DMS79 treated with DMSO at 0.1 percent for 48 hours (cell line): ENCODE results near the gene DGKB.

Source experiments
- DNase-seq: peaks from one replicate; lab custom pipeline; 2025; lab: John Stamatoyannopoulos, UW

The DGKB gene

GRCh38 chr7:14207711-14208110 lies 694.8 kb downstream of the DGKB start:
- no peak for DNase-seq

- DNase-seq: no peak
These were observed 695.4 kb downstream of the DGKB start for GRCh38 chr7:14207138-14207537.

GRCh38 chr7:14206121-14206520 lies 696.4 kb downstream of the DGKB start:
- no peak for DNase-seq

GRCh38 chr7:14201353-14201752 lies 701.2 kb downstream of the DGKB start:
- DNase-seq: no peak

- no peak for DNase-seq
These were observed 703.2 kb downstream of the DGKB start for GRCh38 chr7:14199336-14199735.

GRCh38 chr7:14197280-14197679 lies 705.3 kb downstream of the DGKB start:
- DNase-seq: no peak

- no peak for DNase-seq
These were observed 706.0 kb downstream of the DGKB start for GRCh38 chr7:14196555-14196954.

GRCh38 chr7:14195871-14196270 lies 706.7 kb downstream of the DGKB start:
- no peak for DNase-seq

GRCh38 chr7:14195079-14195478 lies 707.5 kb downstream of the DGKB start:
- DNase-seq: no peak

GRCh38 chr7:14191686-14192098 lies 710.9 kb downstream of the DGKB start:
- no peak for DNase-seq

- no peak for DNase-seq
These were observed 718.2 kb downstream of the DGKB start for GRCh38 chr7:14184292-14184864.

GRCh38 chr7:14179781-14180180 lies 722.8 kb downstream of the DGKB start:
- no peak for DNase-seq

GRCh38 chr7:14177876-14178275 lies 724.7 kb downstream of the DGKB start:
- DNase-seq: no peak

GRCh38 chr7:14170872-14171271 lies 731.7 kb downstream of the DGKB start:
- no peak for DNase-seq

- DNase-seq: no peak
These were observed 744.4 kb downstream of the DGKB start for GRCh38 chr7:14158111-14158510.

GRCh38 chr7:14156436-14156835 lies 746.1 kb downstream of the DGKB start:
- DNase-seq: no peak

GRCh38 chr7:14148974-14149373 lies 753.6 kb downstream of the DGKB start:
- DNase-seq: no peak

- DNase-seq: no peak
These were observed 755.0 kb downstream of the DGKB start for GRCh38 chr7:14147532-14147931.

GRCh38 chr7:14144538-14144937 lies 758.0 kb downstream of the DGKB start:
- DNase-seq: no peak

- DNase-seq: no peak
These were observed 758.4 kb downstream of the DGKB start for GRCh38 chr7:14144109-14144508.

GRCh38 chr7:14137676-14138075 lies 764.9 kb downstream of the DGKB start:
- no peak for DNase-seq

- DNase-seq: no peak
These were observed 768.8 kb downstream of the DGKB start for GRCh38 chr7:14133752-14134151.

- DNase-seq: no peak
These were observed 776.6 kb downstream of the DGKB start for GRCh38 chr7:14125998-14126397.

- no peak for DNase-seq
These were observed 777.8 kb downstream of the DGKB start for GRCh38 chr7:14124716-14125115.

- DNase-seq: no peak
These were observed 778.6 kb downstream of the DGKB start for GRCh38 chr7:14123923-14124322.
